ENCODE measurements around the gene MEAK7.

The MEAK7 gene

DNA sequence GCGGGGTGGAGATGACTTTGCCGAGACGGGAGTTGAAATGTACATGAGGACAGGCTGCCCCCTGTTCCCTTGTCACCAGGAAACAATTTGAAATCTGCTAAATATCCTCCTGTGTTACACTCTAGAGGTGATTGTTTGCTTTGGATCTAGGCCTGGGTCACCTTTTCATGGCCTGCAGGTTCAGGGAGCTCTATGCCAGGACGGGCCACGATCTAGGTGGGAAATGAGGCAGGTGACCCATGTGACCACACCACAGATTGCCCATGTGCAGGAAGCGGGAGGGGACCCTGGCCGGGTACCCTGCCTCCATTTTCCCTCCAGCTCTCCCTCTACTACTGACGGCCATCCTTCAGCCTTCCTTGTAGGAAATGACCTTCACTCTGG is 43.4 kb downstream of the MEAK7 start:
- ChIA-PET CTCF (no interaction called here), POLR2A (no interaction called here)
- no peak for TF ChIP-seq CTCF (IDR thresholded peaks at IDR 0.05; ENCODE audit: control extremely low read depth, extremely low read depth, low read depth, missing control alignments)
- DNase-seq (ENCODE audit: extremely low spot score), result no peak

GRCh38 chr16:84460406-84461028 is 43.9 kb downstream of the MEAK7 start:
- ChIA-PET POLR2A (no interaction called here), CTCF (no interaction called here)
- DNase-seq (ENCODE audit: extremely low spot score), result no peak
- no peak for TF ChIP-seq CTCF (IDR thresholded peaks at IDR 0.05; ENCODE audit: control extremely low read depth, extremely low read depth, low read depth, missing control alignments)

- no peak for TF ChIP-seq CTCF (IDR thresholded peaks at IDR 0.05; ENCODE audit: control extremely low read depth, extremely low read depth, low read depth, missing control alignments)
- no peak for DNase-seq (ENCODE audit: extremely low spot score)
- CTCF ChIA-PET, result no interaction called here
- POLR2A ChIA-PET, result no interaction called here
These were observed 44.5 kb downstream of the MEAK7 start for GRCh38 chr16:84459941-84460405.

DNA sequence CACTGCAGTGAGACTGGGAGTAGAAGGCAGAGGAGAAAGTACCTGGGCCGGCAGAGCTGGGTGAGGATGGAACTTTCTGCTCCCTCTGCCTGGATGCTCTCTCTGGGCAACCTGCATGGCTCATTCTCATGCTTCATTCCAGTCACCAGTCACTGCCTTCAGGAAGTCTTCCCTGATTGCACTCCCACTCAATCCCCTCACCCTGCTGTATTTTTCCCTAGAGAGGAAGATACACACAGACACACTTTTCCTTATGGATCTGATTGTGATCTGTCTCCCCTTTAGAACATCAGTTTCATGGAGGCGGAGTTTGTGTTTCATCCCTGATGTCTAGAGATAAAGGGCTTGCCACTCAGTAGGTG is 44.9 kb downstream of the MEAK7 start:
- POLR2A ChIA-PET, result no interaction called here
- CTCF ChIA-PET, result no interaction called here
- no peak for DNase-seq (ENCODE audit: extremely low spot score)
- no peak for TF ChIP-seq CTCF (IDR thresholded peaks at IDR 0.05; ENCODE audit: control extremely low read depth, extremely low read depth, low read depth, missing control alignments)

DNA sequence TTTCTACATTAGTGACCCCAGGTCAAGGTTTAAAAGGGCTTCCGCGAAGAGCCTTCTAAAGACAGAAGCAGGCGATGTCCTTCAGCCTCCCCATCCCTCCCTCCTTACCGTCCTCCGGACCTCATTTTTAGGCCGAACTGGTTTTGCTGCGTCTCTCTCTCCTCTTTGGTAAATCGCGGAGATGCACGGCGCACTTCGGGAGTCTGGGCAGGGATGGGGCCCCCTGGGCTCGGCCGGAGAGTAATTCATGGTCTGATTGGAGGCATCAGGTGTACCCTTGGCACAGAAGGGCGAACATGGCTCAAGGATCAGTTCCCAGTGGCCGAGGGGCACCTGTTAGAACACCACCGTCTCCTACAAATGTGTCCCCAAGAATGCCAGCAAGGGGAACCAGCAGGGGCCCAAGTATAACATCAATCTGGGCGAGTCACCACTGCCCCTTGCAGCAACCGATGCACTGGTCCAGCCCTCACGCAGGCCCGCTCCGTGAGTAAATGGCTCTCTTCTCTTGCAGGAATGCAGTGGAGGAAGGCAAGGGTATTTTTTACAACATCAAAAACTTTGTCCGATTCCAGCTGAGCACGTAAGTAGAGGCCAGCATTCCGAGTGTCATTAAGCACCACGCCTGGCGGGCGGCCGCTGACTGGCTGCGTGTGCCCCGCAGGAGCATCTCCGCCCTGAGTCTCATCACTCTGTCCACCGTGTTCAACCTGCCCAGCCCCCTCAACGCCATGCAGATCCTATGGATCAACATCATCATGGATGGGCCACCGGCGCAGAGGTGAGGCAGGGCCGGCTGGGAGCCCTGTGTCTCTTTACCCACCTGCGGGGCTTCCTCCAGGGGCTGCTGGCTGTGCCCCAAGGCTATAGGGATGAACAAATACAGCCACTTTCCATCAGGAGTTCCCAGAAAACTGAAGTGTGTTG is 45.6 kb downstream of the MEAK7 start:
- no peak for DNase-seq (ENCODE audit: extremely low spot score)
- ChIA-PET CTCF (no interaction called here), POLR2A (no interaction called here)

DNA sequence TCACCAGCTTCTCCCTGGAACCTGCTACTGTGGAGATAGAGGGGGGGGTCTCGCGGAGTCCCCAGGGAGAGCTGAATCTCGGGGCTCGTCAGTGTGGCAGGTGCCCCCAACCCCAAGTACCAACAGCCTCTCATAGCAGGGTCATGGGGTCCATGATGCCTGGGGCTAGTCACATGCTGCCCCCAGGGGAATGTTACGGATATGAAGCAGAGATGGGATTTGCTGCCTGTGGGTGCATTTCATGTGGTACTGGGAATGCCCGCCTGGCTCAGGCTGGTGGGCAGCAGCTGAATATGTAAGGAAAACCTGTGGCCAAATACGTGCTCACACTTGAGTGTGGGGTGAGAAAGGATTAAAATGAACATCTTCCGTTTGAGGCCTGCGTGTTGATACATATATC is 49.4 kb downstream of the MEAK7 start:
- DNase-seq (ENCODE audit: extremely low spot score), result no peak
- POLR2A ChIA-PET, result no interaction called here
- CTCF ChIA-PET, result no interaction called here
- no peak for TF ChIP-seq CTCF (IDR thresholded peaks at IDR 0.05; ENCODE audit: control extremely low read depth, extremely low read depth, low read depth, missing control alignments)

More for the DNA sequence above, 45.6 kb downstream of the MEAK7 start:
- TF ChIP-seq CTCF (IDR thresholded peaks at IDR 0.05; ENCODE audit: control extremely low read depth, extremely low read depth, low read depth, missing control alignments), result no peak
